GM21619 (cell line): ENCODE measurements around the gene SNX32.

Source experiments
- ATAC-seq: cut with Tn5 transposase; IDR thresholded peaks from one replicate; pipeline ENCODE4 v1.9.1; 2021; ENCODE audit not compliant: unreplicated experiment

SNX32 gene

DNA sequence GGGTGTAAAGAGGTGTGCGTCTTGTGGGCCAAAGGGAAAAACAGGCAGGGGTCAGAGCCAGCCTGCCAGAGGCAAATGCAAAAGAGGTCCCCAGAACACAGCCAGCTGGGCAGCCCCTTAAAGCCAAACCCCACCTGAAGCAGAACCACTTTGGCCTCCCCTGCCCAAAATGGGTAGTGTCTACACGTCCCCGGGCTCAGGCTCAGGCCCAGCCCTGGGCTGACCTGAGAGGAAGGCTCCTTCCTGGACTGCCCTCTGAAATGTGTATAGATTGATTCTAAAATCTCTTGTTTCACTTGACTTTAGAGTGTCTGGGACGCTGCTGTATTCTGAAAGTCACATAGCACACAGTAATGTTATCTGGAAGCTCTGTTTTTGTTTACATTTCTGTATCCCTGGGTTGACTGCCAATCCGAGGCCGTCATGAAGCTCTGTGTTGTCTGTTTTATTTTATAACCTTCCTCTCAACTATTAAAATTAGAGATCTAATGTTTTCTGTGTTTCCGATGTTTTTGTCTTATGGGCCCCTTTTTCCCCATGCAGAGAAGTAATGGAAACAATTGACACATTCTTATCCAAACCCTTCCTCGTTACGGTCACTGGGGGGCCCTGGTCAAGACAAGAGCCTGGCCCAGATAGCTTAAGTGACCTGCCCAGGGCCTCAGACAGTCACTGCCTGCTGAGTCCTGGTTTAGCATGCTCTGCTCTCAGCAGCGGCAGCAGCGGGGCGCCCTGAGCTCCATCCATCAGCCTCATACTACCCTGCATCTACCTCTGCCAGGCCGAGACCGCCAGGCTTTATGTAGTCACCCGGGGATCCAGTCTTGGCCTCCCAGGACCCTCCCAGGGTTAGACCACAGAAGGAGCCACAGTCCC is 36.8 kb upstream of the SNX32 start:
- no peak for ATAC-seq

DNA sequence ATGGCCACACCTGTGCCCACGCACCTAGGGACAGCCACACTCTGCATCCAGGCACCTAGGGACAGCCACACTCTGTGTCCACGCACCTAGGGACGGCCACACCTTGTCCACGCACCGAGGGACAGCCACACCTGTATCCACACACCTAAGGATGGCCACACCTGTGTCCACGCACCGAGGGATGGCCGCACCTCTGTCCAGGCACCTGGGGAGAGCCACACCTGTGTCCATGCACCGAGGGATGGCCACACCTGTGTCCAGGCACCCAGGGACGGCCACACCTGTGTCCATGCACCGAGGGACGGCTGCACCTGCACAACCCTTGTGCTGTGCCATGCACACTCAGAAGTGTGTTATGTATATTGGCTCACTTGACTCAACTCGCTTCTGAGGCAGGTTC is 36.1 kb upstream of the SNX32 start:
- ATAC-seq = no peak

DNA sequence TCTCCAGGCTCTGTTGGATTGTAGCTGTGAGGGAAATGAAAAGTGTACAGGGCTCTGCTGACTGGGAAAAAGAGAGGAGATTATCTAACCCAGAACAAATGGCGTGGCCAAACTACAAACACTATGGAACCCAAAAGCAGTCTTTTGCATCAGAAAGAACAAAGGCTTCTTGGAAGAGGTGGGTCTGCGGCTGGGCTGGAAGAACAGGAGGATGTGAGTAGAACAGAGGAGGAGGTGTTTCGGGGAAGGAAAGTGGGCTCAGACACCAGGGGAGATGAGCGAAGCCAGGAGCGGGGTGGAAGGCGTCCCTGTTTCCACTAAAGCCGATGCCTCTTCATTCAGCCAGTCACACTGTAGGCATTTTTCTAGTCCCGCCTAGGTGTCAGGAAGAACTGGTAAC is 34.9 kb upstream of the SNX32 start:
- no peak for ATAC-seq

DNA sequence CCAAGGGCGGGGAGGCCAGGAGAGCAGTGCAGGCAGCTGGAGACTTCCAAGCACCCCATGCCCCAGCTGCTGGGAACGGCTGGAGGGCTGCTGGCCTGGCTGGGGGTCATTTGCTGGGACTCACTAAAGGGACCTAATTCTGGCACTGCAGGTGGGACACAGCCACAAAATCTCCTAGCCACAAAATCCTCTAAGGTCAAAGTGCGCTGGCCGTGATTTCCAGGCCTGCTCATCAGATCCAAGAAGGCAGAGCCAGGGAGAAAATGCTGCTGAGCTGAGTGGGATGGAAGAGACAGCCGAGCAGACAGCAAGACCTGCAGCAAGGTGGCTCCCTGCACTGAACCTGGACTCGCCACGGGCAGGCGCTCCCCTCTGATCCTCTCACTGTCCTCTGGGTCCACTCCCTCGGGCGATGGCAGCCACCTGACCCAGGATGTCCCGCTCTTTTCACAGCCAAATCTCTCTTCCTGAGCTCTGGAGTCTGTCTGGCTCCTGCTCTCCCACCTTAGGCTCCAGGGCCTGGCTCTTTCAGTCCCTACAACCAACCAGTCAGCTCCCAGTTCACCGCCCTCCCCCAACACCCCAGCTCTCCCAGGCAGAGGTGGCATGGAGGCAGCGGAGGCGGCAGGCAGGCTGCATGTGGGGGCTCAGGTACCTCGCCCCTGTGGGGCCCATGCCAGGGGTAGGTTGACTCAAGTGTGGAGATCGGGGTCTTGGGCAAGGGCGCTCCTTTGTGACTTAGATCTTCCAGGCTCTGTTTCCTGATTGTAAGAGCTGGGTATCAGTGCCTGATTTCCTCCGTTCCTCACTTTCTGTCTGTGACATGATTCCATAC is 32.4 kb upstream of the SNX32 start:
- ATAC-seq = no peak

DNA sequence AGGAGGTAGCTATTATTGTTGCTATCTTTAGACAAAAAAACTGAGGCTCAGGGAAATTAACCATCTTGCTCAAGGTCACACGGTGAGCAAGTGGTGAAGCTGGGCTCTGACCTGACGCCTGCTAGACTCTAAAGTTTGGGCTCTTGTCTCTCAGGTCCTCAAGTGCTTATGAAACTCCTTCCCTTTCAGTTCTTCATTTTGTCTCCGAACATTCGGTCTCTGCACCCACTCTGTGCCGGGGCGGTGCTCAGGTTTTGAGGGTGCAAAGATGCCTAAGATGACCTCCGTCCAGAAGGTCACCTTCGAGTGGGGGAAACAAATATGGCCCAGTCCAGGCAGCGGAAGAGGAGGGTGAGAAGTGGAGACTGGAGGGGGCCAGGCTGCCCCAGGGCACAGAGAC is 30.9 kb upstream of the SNX32 start:
- ATAC-seq = peak; percentile 87

DNA sequence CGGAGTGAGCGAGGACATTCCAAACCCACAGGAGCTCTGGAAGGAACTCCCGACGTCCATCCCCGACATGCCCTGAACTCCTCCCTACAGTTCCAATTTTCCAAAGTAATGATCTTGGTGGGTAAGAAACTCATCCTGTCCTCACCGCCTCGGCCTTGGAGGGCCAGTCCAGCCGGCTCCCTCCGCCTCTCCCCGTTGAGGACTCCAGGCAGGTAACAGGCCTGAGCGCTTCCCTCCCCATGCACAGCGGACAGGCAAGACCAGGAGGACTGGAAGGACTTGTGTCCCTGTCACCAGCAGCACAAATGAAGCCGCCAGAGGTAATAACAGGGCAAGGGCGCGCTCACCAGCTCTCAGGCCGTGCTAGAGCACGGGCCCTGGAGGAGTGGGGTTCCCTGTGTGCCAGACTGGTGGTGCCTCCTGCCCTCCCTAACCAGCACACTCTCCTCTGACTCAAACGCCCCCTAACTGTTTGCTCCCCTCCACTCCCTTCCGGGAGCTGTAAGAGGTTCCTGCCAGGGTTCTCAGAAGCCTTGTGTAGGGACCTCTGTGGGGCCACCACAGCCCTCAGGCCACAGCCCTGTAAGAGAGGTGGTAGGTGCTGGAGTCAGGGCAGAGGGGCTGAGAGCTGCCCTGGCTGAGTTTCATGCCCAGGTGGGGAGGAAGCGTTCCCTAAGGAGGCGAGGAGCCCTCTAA is 29.8 kb upstream of the SNX32 start:
- no peak for ATAC-seq

DNA sequence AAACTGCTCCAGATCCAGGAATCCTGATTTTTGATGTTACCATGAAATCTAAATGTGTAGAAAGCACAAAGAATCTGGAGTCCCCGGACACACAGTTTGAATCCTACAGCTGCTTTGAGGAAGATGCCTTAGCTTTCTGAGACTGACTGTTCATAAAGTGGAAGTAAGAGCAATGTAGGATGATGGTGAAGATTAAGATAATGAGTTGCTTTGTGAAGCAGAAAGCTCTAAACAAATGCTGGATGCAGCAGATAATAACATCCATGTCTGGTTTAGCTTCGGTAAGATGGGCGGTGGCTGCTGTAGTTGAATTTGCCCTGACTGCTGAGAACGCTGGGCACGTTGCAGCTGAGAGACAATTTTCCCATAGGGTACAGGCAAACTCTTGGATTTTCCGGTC is 26.8 kb upstream of the SNX32 start:
- ATAC-seq = no peak

DNA sequence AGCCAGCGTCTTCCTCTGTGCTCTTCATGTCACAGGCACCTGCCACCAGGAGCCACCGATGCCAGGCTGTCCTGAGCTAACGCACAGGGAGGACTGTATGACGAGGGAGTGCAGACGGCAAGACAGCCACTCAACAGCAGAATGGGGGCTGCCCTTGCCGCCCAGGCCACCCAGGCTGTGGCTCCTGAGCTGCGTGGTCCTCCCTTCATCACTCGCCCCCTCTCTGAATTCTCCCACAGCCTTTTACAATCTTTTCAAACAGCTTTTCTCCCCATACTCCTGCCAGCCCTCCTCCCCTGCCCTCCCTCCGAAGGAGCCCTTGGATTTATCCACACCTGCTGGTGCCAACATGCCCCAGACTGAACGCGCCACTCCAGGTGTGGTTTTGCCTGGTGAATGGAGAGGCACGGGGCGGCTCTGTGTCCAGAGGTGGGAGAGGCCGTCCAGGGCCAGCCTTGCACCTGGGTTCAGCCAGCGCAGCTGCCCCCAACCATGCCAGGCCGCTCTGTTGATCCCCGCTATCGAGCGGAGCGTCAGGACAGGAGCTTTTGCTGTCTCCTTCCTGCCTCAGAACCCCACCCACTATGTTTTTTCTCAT is 24.9 kb upstream of the SNX32 start:
- no peak for ATAC-seq

DNA sequence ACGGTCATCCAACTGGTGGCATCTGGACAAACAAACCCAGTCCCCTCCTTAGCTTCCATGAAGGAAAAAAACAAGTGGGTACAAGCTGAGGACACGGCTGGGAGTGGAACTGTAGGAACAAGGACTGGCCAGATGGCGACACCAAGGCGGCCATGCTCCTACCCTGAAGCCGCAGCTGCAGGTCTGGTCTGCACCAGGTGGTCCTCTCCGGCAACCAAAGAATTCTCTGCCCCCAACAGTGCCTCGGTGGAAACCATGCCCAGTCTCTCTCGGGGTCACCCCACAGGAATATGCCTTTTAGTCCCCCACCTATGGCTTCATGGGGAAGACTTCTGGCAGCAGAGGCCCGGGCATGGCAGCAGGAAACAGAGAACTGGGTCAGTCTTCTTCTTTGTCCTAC is 24.3 kb upstream of the SNX32 start:
- ATAC-seq = no peak

DNA sequence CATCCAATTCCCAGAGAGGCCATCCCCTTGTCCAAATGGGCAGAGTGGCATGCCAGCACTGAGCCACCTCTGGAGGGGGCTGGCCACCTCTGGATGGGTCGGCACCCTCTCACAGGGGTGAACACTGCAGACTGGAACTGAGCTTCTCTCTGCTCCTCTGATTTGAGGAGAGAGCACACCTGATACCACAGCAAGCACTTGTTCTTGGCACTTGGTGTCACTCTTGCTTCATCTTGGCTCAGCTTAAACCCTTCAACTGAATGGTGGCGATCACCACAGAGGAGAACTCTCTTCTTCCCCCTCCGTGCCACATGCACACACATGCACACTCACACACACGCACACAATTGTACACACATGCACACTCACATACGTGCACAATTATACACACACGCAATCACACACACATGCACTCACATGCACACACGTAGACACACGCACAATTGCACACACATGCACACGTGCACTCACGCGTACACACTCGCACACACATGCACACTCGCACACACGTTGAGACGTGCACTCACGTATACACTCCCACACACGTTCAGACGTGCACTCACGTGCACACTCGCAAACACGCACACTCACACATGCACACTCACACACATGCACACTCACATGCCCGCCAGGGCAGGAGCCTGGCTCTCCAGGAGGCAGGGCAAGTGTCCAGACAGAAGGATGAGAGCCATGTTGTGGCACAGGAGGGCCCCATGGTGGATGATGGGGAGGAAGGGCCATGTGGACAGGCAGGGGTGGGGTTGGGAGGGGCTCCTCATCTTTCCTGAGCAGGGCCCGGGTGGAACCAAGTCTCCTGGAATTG is 23.5 kb upstream of the SNX32 start:
- no peak for ATAC-seq

DNA sequence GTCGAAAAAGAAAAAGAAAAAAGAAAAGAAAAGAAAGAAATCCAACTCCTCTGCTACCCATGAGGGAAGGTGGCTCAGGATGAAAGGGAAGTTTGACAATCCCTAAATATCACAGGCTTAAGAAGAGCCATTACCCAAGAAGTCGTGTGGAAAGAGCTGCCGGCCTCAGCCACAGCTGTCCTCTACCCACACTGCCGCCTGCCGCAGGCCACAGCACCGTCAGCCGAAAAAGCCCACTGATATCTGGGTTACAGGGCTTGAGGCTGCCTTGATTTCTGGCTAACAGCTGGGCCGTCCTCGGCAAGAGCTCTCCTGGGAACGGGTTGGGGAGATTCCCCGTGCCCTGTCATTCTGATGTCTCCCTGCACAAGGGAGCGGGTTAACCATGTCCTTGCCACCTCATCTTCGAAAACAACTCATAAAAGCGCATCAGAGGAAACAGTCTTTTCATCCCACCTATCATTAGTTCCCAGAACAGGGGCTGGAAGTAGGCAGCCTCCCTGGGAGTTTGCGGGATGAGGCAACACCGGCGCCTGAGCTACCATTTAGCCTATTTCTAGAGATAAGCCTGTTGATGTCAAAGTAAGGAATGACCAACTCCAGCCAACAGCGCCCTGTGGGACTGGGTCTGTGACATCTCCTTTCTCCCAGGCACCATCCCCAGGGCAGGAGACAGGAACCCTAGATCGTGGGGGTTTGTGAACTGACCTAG is 21.8 kb upstream of the SNX32 start:
- ATAC-seq = no peak

DNA sequence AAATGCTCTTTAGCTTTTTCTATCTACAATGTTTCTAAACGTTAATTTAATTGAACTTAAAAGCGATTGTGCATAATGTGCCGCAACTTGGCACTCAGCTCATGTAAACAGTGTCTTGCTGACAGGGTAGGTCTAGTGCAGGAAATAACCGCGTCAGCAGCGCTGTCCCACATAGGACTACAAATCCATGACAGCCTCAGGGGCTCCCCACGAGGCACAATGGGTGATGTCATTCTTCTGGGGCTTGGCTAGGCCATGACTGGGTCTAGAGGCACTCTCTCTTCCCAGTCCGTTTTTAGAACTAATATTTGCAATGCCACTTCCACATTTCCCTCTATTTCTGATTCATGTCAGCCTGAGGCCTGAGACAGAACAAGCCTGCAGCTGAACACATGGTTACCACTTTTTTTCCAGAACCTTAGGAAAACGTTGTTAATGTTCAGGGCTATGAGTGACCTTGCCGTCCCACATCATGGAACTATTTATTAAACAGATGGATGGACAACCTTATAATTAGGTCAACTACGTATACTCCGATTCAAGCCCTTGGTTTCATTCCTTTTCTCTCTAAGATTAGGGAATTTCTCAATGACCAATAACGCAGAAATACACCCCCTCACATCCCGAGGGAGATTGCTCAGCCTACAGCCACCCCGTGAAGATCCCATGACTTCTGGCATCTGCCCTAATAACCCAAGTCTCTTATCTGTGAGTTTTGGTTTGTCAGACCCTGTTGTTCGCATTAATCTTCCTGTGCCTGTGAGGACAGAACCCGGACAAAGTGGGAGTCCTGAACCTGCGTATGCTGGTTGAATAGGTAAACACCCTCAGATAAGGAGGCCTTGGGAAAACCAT is 19.4 kb upstream of the SNX32 start:
- ATAC-seq = no peak

DNA sequence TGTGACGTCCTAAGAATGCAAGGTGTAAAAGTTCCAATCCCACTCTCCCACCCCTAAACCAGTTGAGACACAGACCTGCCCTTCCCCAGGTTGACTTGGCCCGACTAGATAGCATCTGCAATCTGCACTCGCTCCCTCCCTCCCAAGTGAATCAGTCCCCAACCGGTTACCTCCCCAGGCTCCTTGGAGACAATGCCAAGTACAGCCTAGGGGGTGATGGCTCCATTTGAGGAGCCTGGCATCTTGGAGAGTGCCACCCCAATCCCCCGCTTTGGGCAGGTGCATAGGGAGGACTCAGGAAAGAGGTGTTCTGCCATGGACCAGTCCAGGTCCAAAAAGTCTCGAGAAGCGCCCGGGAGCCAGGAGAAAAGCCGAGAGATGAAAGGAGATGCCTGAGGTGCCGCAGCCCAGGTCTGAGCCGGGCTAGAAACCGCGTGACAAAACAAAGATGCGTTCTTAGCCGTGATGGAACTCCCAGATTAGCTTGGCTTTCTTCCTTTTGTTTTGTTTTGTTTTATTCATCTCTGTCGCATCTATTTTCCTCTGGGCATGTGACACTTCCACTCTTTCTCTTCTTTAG is 18.7 kb upstream of the SNX32 start:
- ATAC-seq = no peak

DNA sequence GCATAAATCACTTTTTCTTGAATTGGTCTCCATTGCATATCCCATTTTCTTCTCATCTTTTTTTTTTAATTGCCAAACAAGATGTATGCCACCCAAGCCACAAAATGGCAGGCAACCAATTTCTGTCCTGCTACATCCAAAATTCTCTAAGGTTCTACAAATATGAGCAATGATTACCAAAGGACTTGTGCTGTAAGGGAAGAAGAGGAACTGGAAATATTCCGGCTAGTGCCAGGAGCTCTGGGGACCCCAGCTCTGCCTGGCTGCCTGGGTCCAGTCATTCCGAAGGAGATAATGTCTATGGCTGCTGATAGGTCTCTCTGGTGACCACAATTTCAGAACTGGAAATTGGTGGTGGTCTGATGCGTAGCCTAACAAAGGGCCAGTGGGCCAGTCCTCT is 17.1 kb upstream of the SNX32 start:
- ATAC-seq = no peak

DNA sequence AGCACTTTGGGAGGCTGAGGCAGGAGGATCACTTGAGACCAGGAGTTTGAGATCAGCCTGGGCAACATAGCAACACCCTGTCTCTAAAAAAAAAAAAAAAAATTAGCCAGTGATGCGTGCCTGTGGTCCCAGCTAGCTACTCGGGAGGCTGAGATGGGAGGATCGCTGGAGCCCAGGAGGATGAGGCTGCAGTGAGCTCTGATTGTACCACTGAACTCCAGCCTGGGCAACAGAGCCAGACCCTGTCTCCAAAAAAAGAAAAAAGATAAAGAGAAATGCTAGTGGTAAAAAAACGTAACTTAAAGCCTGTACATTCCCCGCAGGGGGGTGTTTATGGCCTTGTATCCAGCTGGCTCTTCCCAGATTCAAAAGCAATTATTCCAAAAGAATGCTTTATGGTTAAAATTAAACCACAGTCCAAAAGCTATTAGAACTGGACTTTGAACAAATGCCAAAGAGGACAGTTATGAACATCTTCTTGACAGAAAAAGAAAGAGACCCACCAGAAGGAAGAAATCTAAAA is 16.4 kb upstream of the SNX32 start:
- no peak for ATAC-seq

DNA sequence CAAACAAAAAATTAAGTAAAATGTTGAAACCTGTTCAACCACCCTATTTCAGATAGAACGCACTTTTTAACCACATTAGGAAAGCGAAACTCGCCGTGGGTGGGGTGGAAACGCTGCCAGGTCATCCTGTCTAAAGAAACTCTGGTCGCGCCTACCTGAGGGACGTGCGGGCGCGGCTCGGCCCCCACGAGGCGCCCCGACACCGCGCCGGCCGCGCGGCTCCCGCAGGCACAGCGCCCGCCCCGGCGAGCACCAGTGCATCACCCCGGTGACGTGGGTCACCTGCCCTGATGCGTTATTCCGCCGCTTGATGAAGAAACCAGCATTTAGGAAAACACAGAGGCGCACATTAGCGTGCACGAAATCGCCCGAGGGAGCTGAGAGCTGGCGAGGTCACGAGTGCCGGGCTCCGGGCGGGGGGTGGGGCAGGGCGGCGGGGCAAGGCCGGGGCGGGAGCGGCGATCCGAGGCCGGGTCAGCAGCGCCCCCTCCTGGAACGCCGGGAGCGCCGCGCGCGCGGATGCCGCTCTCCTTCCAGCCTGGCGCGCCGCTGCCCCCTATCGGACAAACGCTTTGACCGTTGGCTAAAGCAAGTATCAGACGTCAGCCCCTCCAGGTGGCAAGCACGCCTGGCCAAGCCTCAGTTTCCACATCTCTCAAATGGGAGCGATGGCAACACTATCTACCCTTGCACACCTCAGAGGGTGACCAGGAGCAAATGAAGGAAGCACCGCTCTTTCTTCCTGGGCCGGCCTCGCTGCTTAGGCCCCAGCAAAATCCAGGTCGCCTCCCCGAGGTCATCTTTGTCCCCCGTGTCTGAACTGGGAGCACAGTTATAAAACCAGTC is 15.7 kb upstream of the SNX32 start:
- peak; percentile 80 for ATAC-seq

DNA sequence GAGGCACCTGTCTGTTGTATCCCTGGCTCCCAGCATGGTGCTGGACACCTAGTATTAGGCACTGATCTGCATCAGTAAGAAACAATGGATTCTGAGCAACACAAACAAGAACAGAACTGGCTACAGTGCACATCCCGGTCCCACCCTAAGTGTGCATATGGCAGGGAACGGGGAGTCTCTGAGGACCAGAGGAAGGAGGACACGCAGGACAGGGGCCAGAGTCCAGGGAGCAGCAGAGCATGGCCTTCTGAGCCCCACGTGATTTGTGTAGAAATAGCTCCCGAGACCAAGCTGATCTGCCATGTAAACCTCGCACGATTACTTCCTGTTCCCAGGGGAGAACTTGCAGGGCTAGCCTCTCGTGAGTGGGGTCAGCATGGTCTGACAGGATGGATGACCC is 12.7 kb upstream of the SNX32 start:
- ATAC-seq = no peak
